DMS153 treated with DMSO at 0.1 percent for 48 hours (cell line): Measurements from ENCODE around the gene STXBP3.

ENCODE experiments used
- DNase-seq: peaks from one replicate; lab custom pipeline; 2025; ENCODE audit not compliant: unreplicated experiment; lab: John Stamatoyannopoulos, UW

The STXBP3 gene

DNA sequence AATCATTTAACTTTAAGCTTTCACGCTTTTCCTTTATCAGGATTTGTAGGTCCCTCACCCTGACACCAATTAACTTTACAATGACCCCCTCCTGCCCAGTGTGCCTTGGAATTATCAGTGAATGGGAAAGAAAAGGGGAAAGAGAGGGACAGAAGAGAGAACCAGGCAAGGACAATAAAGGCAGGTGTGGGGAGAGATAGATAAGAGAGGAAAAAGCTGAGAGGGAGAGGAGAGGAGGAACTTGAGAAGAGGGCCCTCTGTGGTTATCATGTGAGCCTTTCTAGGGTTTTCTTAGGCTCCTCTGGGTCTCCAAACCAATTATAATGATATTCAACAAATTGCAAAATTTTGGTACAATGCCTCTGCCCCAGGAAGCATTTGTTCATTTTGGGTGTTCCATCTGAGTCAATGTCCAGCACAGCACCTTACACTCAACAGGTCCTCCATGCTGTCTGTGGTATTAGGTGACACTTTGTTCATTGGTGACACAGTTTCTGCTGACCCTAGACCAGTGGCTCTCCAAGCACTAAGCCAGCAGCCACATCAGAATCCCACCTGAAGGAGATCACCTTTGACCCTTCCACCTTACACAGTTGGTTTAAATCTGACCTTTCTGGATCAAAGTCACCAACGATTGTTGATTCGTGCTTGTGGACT lies 96.2 kb downstream of the STXBP3 start:
- no peak for DNase-seq

DNA sequence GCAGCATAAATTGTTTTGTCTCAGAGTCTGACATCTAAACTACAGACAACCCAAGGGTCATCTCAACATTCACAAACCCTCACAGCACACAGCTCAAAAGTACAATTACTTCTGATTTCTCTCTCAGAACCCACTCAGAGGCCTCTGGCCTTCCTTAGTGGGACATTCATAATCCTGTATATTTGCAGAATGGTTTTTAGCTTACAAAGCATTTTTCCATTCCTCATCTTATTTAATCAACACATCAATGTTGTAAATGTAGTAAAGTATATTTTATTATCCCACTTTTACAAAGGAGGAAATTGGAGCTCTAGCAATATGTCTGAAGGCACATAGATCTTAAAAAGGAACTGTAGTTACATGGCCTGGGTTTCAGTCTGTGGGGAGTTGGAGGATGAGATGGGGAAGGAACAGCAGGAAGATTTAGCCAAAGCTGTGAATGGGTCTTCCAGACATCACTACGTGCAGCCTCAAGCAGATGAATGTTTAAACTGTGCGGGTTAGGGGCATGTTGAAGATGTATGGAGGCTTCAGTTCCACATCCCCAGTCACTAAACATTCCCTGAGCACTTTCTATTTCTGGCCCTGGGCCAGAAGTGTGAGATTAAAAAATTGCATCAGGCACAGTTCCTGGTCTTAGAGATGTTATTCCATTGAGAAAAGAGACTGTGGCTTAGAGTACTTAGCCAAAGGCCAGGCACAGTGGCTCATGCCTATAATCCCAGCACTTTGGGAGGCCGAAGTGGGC lies 97.1 kb downstream of the STXBP3 start:
- DNase-seq, result no peak

DNA sequence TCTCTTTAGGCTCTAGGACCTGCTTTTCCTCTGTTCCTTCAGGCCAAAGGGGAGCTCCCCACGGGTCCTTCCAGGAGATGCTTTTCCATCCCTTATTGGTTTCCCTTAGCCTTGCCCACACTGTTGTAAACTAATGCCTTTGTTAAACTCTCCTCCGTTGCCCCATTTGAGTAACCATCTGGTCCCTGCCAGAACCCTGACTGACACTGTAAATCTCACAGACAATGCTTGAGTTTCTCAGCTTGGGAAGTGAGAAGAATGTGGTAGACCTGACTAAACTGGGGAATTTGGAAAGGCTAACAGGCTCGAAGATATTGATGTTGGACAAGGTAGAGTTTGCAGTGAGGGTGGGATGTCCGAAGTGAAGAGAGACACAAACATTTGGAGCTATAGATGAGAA lies 99.0 kb downstream of the STXBP3 start:
- DNase-seq, result no peak

DNA sequence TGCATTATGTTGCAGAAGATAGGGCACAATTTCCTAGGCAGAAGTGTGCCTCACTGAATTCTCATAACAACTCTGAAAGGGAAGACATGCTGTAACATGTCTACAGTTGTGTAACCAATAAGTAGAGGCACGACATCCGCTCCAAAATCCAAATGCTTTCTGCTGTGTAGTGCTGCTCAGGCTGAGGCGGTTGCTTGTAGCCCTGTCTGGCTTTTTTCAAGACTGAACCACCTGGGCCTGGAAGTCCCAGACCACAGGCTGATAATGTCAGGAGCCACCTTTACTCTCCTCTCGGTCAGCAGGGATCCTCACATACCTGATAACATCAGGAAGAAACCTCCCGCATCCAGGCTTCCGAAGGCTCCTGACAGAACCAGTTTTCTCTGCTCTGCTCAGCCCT lies 99.5 kb downstream of the STXBP3 start:
- no peak for DNase-seq

DNA sequence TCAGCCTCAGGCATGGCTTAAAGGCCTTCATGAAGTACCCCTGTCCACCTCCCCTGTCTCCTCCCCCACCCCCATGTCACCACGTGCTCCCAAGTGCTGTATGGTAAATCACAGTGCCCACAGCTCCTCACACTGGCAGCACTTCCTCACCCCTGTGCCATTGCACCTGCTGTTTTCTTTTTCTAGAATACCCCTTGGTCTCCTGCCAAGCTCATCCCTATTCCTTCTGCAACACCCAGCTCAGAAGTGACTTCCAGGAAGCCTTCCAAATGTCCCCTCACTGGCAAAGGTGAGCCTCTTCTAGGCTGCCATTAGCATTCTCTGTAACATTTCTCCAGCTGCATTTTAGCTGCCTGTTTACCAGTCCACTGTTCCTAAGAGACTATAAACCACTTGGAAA lies 101.0 kb downstream of the STXBP3 start:
- no peak for DNase-seq

DNA sequence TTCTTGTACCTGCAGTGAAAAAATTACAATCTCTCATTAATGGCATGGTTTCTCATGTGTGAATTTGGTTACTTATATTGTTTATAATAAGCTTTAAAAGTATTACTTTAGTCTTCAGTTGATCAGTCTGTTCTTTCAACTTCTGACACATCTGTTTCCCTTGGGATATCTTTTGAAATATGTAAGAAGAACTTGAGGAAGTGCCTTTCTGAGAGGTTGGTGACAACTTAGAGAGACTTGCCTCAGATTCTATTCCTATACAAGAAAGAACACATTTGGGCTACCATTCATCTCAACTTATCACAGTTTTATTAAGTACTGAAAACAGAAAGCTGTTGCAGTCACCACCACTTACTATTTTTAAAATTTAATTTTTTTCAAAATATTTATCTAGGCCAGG lies 102.3 kb downstream of the STXBP3 start:
- DNase-seq, result no peak

DNA sequence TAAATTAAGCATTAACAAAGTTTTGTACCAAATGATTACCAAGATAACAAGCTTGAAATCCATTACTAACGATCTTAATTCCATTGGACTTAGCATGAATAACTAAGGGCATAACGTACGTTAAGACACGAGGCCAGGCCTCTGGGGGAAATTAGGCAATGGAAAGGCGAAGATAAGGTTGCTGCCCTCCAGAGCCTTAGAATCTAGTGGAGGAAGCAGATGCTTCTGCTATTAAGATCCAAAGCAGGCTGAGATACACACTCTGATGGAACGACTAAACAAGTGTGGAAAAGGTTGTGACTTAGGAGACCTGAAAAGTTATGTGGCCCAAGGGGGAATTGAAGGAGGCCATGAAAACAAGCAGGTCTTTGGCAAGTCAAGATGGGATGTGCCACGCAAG lies 104.5 kb downstream of the STXBP3 start:
- no peak for DNase-seq

DNA sequence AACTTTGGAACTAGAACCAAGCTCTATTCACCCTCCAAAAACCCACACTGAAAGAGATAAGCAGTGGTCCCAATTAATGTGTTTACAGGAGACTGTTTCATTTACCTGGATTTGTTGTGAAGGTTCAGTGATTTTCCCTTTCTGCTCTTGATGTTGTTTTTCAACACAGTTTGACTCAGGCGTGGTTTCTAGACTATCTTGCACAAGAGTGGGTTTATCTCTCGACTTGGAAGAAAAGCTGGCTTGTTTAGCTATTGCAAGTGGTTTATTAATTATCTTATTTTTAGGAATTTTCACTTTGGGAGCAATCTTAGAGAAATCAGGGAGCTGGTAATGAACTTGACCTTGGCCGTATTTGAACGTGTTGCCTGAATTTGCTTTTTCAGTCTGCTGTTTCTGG lies 105.1 kb downstream of the STXBP3 start:
- DNase-seq, result no peak

DNA sequence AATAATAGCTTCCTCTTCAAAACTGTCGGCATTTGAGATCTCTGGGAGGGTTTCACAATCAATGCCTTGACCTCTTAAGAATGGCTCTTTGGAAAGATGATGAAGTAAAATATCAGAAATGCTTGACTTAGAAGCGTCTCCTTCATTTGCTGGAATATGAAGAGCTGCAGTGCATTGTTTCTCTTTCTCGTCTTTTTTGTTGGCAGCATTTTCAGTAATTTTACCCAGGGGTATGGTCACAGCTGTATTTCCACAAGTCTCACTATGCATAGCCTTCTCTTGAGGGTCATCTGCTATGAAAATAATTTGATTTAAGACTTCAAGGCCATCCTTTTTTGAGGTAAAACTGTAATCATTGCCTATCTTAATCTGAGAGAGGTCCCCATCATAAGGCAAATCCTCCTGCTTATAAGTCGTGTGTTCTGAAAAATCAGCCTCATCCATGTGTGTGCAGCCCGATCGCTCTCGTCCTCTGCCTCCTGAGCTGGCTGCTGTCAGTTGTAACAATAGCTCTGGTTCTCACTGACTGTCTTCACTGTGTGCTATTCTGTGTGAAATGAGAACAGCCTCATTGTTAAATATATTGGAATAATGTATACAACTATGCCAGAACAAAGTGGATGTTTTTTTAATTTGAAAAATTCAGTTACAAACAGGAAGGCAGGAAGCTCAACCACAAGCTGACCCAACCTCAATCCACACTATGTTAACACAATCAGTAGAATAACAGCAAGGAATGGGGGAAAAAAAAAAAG lies 105.9 kb downstream of the STXBP3 start:
- no peak for DNase-seq

DNA sequence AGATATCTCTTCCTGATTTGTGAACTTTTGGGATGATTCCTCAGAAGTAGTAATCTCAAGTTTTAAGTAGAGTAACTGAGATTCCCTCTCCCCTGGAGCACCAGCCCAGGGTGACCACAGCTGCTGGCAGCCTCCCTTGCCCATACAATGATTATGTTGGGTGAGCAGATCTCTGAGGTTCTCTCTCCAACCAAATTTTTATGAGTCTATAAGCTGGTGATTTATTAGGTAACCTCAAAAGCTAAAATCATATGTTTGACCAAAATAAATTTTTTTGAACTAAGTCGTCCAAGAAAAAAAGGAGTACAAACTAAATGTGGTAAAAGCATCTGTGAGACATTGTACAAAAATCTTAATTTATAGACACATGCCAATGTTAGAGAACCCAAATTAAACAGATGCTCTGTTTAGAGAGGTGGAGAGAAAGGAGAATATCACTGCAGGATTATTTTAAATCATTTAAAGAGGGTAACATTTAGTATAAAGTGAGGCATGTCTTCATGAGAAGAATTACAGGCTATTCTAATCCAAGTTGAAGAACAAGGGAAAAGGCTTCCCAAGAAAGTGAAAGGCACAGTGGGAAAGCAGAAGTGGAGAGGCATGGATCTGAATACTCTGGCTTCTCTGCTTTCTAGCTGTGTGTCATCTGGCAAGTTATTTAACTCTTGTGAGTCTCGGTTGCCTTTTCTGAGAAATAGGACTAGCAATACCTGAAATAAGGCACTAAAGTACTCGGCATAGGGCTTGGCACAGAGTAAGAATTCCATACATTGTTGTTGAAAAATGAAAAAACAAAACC lies 107.9 kb downstream of the STXBP3 start:
- no peak for DNase-seq

DNA sequence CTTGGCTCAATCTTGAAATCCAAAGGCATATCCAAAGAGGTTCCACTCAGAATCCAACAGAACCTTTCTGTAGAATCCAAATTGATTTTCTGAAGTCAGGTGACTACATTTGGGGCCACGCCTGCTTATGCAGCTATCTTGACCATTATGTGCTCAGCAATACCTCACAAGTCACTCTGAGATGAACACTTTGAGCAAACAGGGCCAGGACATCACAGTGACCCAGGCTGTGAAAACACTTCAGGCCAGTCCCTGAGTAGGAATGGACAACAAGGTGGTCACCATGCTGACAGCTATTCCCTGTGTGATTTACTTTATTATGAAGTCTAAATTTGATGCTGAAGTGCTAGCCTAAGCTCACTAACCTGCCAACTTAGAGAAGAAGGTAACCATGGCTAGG lies 110.5 kb downstream of the STXBP3 start, which contains the start of gene AKNAD1:
Gene AKNAD1, minus strand, starts transcription at position 101 of the 400 bp plus-strand sequence. CDS start 4,430 bp downstream, outside the sequence.
- DNase-seq, result no peak

DNA sequence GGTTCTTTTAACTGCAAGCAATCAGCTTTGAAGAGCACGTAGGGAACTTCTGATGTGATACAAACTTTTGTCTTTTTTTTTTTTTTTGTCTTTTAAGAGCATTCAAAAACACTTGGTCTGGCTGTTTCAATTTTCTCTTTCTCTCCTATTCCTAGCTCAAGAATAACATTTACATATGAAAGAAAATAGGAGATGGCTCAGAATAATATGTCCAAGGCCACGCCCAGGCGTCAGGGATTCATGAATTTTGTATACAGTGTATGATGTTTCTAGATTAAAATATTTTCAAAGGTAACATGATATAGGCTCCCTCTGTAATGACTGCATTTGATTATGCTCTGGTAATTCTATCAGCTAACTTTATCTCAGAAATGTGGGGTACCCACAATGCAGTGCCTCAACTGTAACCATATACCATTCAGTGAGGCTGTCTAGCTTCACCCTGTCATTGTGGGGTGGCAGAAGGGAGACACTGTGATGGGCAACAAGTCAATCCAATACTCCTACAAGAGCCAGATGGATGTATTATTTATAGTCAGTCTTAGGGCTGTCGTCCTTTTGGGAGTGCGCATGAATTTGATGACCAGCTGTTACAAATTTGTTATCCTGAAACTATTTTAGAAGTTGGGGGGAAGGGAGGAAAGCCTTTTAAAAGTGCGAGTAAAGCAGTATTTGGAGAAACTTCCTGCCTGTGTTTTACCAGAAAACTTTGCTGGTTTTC lies 111.9 kb downstream of the STXBP3 start:
- no peak for DNase-seq
